ENCODE measurements around the gene STX16. TPM values are rescaled to one million over a fixed set of nuclear protein-coding genes. Genes with fewer than 3 reads are reported as not detected.
"Not testable (repeated sequence)": the region's sequence is repeated elsewhere in the genome, so short reads cannot be mapped to it uniquely, and the experiment has no call there.

STX16 gene
- total RNA-seq, 1 experiment from 2014 or later = 93.3 TPM

- no peak overlapping the region for H3K27ac Mint-ChIP-seq (ENCODE audit: low read depth, unreplicated experiment)
- ChIA-PET POLR2A (interaction anchor here (1.0 to 1.1 kb wide), 3 partner anchors 20 to 200 kb away, joined by 3 read pairs; no protein-coding TSS in a partner anchor), CTCF (interaction anchor here (0.6 to 1.4 kb wide), 11 partner anchors 11 to 1102 kb away, joined by 3 to 8 read pairs (median 4); no protein-coding TSS in a partner anchor)
- TF ChIP-seq CTCF (IDR thresholded peaks at IDR 0.05; ENCODE audit: unreplicated experiment) = no peak
- peaks cover 15% of the 10 kb centered on the region for H3K36me3 Mint-ChIP-seq (ENCODE audit: insufficient read depth, unreplicated experiment)
- no TSS peak for BruUV-seq (replicated peaks)
- DNase-seq (ENCODE audit: unreplicated experiment) = no peak
- no peak overlapping the region for H3K4me3 Mint-ChIP-seq (ENCODE audit: unreplicated experiment)
- intact Hi-C loops (cut with micrococcal nuclease) = no loop called here
- H3K9me3 Mint-ChIP-seq (ENCODE audit: unreplicated experiment) = no peaks in the 10 kb centered on the region
- peaks cover 26% of the 10 kb centered on the region for H3K4me1 Mint-ChIP-seq (ENCODE audit: insufficient read depth, unreplicated experiment)
- no peaks in the 10 kb centered on the region for H3K27me3 Mint-ChIP-seq (ENCODE audit: insufficient read depth, unreplicated experiment)
Observed at GRCh38 chr20:58647796-58648501, 3.1 kb upstream of the STX16 start.

GRCh38 chr20:58648502-58648825 is 2.6 kb upstream of the STX16 start:
- H3K27ac Mint-ChIP-seq (ENCODE audit: low read depth, unreplicated experiment); DNase-seq (ENCODE audit: unreplicated experiment); H3K27me3 Mint-ChIP-seq (ENCODE audit: insufficient read depth, unreplicated experiment); H3K9me3 Mint-ChIP-seq (ENCODE audit: unreplicated experiment); intact Hi-C loops (cut with micrococcal nuclease); H3K4me3 Mint-ChIP-seq (ENCODE audit: unreplicated experiment); BruUV-seq (replicated peaks): not testable (repeated sequence)
- ChIA-PET POLR2A (interaction anchor here (0.5 to 1.0 kb wide), 2 partner anchors 24 to 343 kb away, joined by 3 read pairs; no protein-coding TSS in a partner anchor), CTCF (interaction anchor here (0.6 to 1.4 kb wide), 8 partner anchors 11 to 705 kb away, joined by 3 to 8 read pairs (median 4); no protein-coding TSS in a partner anchor)
- peaks cover 31% of the 10 kb centered on the region for H3K4me1 Mint-ChIP-seq (ENCODE audit: insufficient read depth, unreplicated experiment)
- H3K36me3 Mint-ChIP-seq (ENCODE audit: insufficient read depth, unreplicated experiment) = peaks cover 20% of the 10 kb centered on the region

GRCh38 chr20:58649288-58650180 is 1.5 kb upstream of the STX16 start:
- no peak for TF ChIP-seq CTCF (IDR thresholded peaks at IDR 0.05; ENCODE audit: unreplicated experiment)
- BruUV-seq (replicated peaks) = no TSS peak
- H3K27ac Mint-ChIP-seq (ENCODE audit: low read depth, unreplicated experiment) = no peak overlapping the region
- POLR2A ChIA-PET = interaction anchor here (0.5 to 2.0 kb wide), 4 partner anchors 25 to 344 kb away, joined by 3 to 14 read pairs (median 3); no protein-coding TSS in a partner anchor
- H3K9me3 Mint-ChIP-seq (ENCODE audit: unreplicated experiment) = no peaks in the 10 kb centered on the region
- intact Hi-C loops (cut with micrococcal nuclease) = loop anchor here (5.0 kb wide), 2 partner anchors 203 to 342 kb away; partner anchors contain the start of genes GNAS, GNAS-AS1 and RAB22A
- H3K4me1 Mint-ChIP-seq (ENCODE audit: insufficient read depth, unreplicated experiment) = peaks cover 27% of the 10 kb centered on the region
- no peaks in the 10 kb centered on the region for H3K27me3 Mint-ChIP-seq (ENCODE audit: insufficient read depth, unreplicated experiment)
- CTCF ChIA-PET = interaction anchor here (0.6 to 0.9 kb wide), 3 partner anchors 40 to 866 kb away, joined by 3 read pairs; no protein-coding TSS in a partner anchor
- H3K4me3 Mint-ChIP-seq (ENCODE audit: unreplicated experiment) = peak overlapping the region; percentile 10
- no peak for DNase-seq (ENCODE audit: unreplicated experiment)
- peaks cover 21% of the 10 kb centered on the region for H3K36me3 Mint-ChIP-seq (ENCODE audit: insufficient read depth, unreplicated experiment)

- no peaks in the 10 kb centered on the region for H3K27me3 Mint-ChIP-seq (ENCODE audit: insufficient read depth, unreplicated experiment)
- CTCF ChIA-PET = interaction anchor here (0.6 to 2.0 kb wide), 11 partner anchors 8 to 1438 kb away, joined by 3 to 15 read pairs (median 3); partner anchors contain the start of genes GNAS, GNAS-AS1 and NPEPL1
- POLR2A ChIA-PET = interaction anchor here (0.6 to 4.9 kb wide), 37 partner anchors 9 to 1272 kb away, joined by 3 to 57 read pairs (median 5); partner anchors contain the start of genes ATP5F1E, GNAS, NELFCD and NPEPL1
- H3K4me3 Mint-ChIP-seq (ENCODE audit: unreplicated experiment) = peak overlapping the region; percentile 96
- peaks cover 24% of the 10 kb centered on the region for H3K4me1 Mint-ChIP-seq (ENCODE audit: insufficient read depth, unreplicated experiment)
- H3K27ac Mint-ChIP-seq (ENCODE audit: low read depth, unreplicated experiment) = peak overlapping the region; percentile 99
- H3K9me3 Mint-ChIP-seq (ENCODE audit: unreplicated experiment) = no peaks in the 10 kb centered on the region
- BruUV-seq (replicated peaks) = no TSS peak
- peaks cover 21% of the 10 kb centered on the region for H3K36me3 Mint-ChIP-seq (ENCODE audit: insufficient read depth, unreplicated experiment)
- DNase-seq (ENCODE audit: unreplicated experiment) = no peak
- intact Hi-C loops (cut with micrococcal nuclease) = loop anchor here (5.0 kb wide), 2 partner anchors 202 to 343 kb away; partner anchors contain the start of genes GNAS, GNAS-AS1 and RAB22A
- TF ChIP-seq CTCF (IDR thresholded peaks at IDR 0.05; ENCODE audit: unreplicated experiment) = peak; percentile 27
Observed at GRCh38 chr20:58650181-58650775, 805 bp upstream of the STX16 start.

Measured in MCF 10A (cell line).